ENCODE measurements around the gene ZNF547. TPM values are rescaled to one million over a fixed set of nuclear protein-coding genes. Genes with fewer than 3 reads are reported as not detected.

The ZNF547 gene
- total RNA-seq, 1 donor from 2014 or later, result 3.9 TPM

DNA sequence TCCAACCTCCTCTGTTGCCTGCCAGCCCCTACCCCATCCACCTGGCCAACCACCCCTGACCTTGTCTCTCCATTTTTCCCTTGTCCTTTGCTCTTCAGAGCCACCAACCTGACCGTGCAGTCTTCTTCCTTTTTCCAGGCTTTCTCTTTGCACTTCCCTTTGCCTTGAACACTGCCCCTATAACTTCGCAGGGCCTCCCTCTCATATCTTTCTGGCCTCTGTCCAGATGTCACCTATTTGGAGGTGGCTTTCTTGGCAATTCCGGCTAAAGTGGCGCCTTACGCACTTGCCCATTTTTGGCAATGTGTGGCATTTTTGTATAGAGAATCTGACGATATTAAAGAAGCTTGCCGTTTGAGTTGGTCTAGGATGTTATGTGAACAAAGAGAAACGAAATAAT lies 42.2 kb upstream of the ZNF547 start:
- Histone ChIP-seq H3K27me3 (ENCODE audit: control insufficient read depth, insufficient read depth, low read length) (no peaks in the 10 kb centered on the region), H3K4me3 (ENCODE audit: low read depth, low read length) (peak overlapping the region; percentile 75), H3K36me3 (ENCODE audit: control insufficient read depth, insufficient read depth, low read length) (peaks cover 10% of the 10 kb centered on the region)
- DNase-seq (ENCODE audit: low read depth), result no peak
- no peak for FAIRE-seq
- TF ChIP-seq, protein P1, sequence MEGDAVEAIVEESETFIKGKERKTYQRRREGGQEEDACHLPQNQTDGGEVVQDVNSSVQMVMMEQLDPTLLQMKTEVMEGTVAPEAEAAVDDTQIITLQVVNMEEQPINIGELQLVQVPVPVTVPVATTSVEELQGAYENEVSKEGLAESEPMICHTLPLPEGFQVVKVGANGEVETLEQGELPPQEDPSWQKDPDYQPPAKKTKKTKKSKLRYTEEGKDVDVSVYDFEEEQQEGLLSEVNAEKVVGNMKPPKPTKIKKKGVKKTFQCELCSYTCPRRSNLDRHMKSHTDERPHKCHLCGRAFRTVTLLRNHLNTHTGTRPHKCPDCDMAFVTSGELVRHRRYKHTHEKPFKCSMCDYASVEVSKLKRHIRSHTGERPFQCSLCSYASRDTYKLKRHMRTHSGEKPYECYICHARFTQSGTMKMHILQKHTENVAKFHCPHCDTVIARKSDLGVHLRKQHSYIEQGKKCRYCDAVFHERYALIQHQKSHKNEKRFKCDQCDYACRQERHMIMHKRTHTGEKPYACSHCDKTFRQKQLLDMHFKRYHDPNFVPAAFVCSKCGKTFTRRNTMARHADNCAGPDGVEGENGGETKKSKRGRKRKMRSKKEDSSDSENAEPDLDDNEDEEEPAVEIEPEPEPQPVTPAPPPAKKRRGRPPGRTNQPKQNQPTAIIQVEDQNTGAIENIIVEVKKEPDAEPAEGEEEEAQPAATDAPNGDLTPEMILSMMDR (IDR thresholded peaks at IDR 0.05; ENCODE audit: insufficient read depth, low read length, severe bottlenecking), result no peak

DNA sequence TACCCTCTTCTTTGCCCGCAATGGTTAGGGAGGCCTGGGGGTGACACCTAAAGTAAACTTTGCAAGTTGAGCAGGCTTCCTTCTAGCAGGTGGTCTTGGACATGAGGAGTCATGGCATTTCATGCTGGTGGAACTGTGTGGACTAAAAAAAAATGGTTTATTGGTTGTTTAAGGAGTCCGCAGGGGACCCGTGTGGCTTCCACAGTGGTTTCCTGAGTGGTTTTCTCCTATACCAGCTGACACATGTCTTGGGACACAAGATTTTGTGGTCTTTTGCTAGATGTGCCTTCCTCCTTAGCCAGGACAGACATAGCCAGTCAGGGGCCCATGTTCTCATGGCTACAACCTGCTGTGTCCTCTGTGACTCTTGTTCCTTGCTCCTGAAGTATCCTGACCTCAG lies 41.6 kb upstream of the ZNF547 start:
- FAIRE-seq (no peak), DNase-seq (ENCODE audit: low read depth) (no peak)
- H3K27me3 ChIP-seq (ENCODE audit: control insufficient read depth, insufficient read depth, low read length), result no peaks in the 10 kb centered on the region
- H3K4me3 ChIP-seq (ENCODE audit: low read depth, low read length), result peak overlapping the region; percentile 75
- TF ChIP-seq, protein P1 (IDR thresholded peaks at IDR 0.05; ENCODE audit: insufficient read depth, low read length, severe bottlenecking), result no peak
- H3K36me3 ChIP-seq (ENCODE audit: control insufficient read depth, insufficient read depth, low read length), result peaks cover 14% of the 10 kb centered on the region

DNA sequence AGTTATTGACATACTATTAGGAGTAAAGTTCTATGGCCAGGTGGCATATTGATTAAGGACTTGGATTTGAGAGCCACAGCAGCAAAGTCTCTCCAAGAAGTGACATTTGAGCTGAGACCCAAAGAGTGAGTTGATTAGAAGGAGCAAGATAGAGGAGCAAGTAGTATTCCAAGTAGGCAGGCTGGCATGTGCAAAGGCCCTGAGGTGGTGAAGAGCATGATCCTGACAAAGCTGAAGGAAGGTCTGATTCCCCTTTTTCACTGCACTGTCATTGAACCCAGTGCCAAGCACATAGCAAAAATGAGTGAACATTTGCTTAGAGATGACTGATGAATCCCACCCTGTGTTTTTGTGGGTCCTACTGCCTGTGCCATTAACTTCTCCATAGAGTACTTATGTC lies 38.4 kb upstream of the ZNF547 start:
- no peak overlapping the region for H3K4me3 ChIP-seq (ENCODE audit: low read depth, low read length)
- TF ChIP-seq, protein P1 (IDR thresholded peaks at IDR 0.05; ENCODE audit: insufficient read depth, low read length, severe bottlenecking), result no peak
- H3K27me3 ChIP-seq (ENCODE audit: control insufficient read depth, insufficient read depth, low read length), result no peaks in the 10 kb centered on the region
- H3K36me3 ChIP-seq (ENCODE audit: control insufficient read depth, insufficient read depth, low read length), result peaks cover 22% of the 10 kb centered on the region
- DNase-seq (ENCODE audit: low read depth) (no peak), FAIRE-seq (no peak)

DNA sequence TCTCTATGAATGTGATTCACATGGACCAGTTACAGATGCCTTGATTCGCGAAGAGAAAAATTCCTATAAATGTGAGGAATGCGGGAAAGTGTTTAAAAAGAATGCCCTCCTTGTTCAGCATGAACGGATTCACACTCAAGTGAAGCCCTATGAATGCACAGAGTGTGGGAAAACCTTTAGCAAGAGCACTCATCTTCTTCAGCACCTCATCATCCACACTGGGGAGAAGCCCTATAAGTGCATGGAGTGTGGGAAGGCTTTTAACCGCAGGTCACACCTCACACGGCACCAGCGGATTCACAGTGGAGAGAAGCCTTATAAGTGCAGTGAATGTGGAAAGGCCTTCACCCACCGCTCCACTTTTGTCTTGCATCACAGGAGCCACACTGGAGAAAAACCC lies 35.4 kb upstream of the ZNF547 start:
- FAIRE-seq (peak; percentile 18), DNase-seq (ENCODE audit: low read depth) (no peak)
- H3K36me3 ChIP-seq (ENCODE audit: control insufficient read depth, insufficient read depth, low read length), result peaks cover 22% of the 10 kb centered on the region
- H3K27me3 ChIP-seq (ENCODE audit: control insufficient read depth, insufficient read depth, low read length), result no peaks in the 10 kb centered on the region
- no peak overlapping the region for H3K4me3 ChIP-seq (ENCODE audit: low read depth, low read length)
- TF ChIP-seq, protein P1 (IDR thresholded peaks at IDR 0.05; ENCODE audit: insufficient read depth, low read length, severe bottlenecking), result no peak

DNA sequence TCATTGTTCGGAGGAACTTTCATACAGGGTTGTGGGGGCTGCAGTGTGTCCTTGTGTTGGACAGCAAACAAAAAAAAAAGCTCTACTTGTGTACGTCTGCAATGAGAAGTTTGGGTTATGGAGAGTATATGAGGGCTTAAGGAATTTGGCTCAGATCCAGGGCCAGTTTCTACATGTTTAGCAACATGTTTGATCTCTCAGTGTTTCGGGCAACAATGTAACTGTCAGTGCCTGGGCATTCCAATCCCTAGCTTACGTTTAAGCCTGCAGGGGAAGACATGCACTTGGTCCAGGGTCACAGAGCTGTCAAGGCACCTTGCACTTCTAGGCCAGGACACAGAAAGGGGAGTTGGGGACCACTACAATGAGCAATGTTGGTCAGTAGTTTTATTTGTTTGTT lies 29.2 kb upstream of the ZNF547 start:
- no peak overlapping the region for H3K4me3 ChIP-seq (ENCODE audit: low read depth, low read length)
- H3K27me3 ChIP-seq (ENCODE audit: control insufficient read depth, insufficient read depth, low read length), result no peaks in the 10 kb centered on the region
- H3K36me3 ChIP-seq (ENCODE audit: control insufficient read depth, insufficient read depth, low read length), result no peaks in the 10 kb centered on the region
- FAIRE-seq, result peak; percentile 68
- TF ChIP-seq, protein P1 (IDR thresholded peaks at IDR 0.05; ENCODE audit: insufficient read depth, low read length, severe bottlenecking), result no peak
- DNase-seq (ENCODE audit: low read depth), result peak; percentile 97

DNA sequence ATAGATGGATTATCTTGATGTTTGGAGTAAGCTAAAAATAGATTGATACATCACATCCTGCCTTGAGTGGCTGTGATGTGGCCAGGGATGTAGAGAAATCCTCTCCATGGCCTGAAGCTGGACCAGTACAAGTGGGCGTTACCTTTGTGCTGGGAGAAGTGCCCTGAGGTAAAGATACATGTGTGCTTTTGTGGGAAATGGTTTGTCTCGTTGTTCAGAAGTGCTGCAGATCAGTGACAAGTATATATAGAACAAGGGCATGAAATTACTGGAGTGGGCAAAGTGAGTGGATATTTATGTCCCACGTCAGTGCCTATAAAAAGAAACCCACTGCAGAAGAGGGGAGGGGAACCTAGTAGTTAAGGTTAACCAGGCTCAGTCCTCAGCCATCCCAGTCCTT lies 24.5 kb upstream of the ZNF547 start:
- no peak overlapping the region for H3K4me3 ChIP-seq (ENCODE audit: low read depth, low read length)
- H3K36me3 ChIP-seq (ENCODE audit: control insufficient read depth, insufficient read depth, low read length), result no peaks in the 10 kb centered on the region
- DNase-seq (ENCODE audit: low read depth), result no peak
- FAIRE-seq, result no peak
- TF ChIP-seq, protein P1 (IDR thresholded peaks at IDR 0.05; ENCODE audit: insufficient read depth, low read length, severe bottlenecking), result no peak
- H3K27me3 ChIP-seq (ENCODE audit: control insufficient read depth, insufficient read depth, low read length), result no peaks in the 10 kb centered on the region

All from bronchial epithelial cell (primary cell).